Activated naive CD4-positive, alpha-beta T cell treated with anti-CD3 and anti-CD28 coated beads, Interleukin-2, amount 50 U/mL, for 16 hours (primary cell): ENCODE results near the gene ING1.
"Not testable (repeated sequence)": the region's sequence is repeated elsewhere in the genome, so short reads cannot be mapped to it uniquely, and the experiment has no call there.

ENCODE experiments used
- DNase-seq: peaks from one replicate; pipeline ENCODE4 v3.0.0-alpha.2; 2020

The ING1 gene

GRCh38 chr13:110696776-110697175 is 16.7 kb upstream of the ING1 start:
- DNase-seq = no peak

- no peak for DNase-seq
These were observed 15.7 kb upstream of the ING1 start for GRCh38 chr13:110697842-110698241.

GRCh38 chr13:110698689-110699088 is 14.8 kb upstream of the ING1 start:
- no peak for DNase-seq

GRCh38 chr13:110699148-110700145 is 14.1 kb upstream of the ING1 start:
- no peak for DNase-seq

GRCh38 chr13:110700186-110700585 is 13.3 kb upstream of the ING1 start:
- DNase-seq = no peak

GRCh38 chr13:110700641-110701040 is 12.9 kb upstream of the ING1 start:
- DNase-seq = no peak

GRCh38 chr13:110701061-110701460 is 12.4 kb upstream of the ING1 start:
- DNase-seq = not testable (repeated sequence)

- DNase-seq = no peak
These were observed 11.4 kb upstream of the ING1 start for GRCh38 chr13:110702089-110702488.

GRCh38 chr13:110702591-110703526 is 10.6 kb upstream of the ING1 start:
- no peak for DNase-seq

GRCh38 chr13:110705356-110705825 is 8.1 kb upstream of the ING1 start:
- DNase-seq = no peak

GRCh38 chr13:110705826-110706569 is 7.5 kb upstream of the ING1 start, which contains the start of gene CARS2:
TSS of gene CARS2 (minus strand) at chr13:110706116. CDS start at chr13:110706093, 23 bp downstream.
- peak; percentile 89 for DNase-seq

- no peak for DNase-seq
These were observed 6.7 kb upstream of the ING1 start for GRCh38 chr13:110706570-110707372.

- DNase-seq = peak; percentile 82
These were observed 1.2 kb upstream of the ING1 start for GRCh38 chr13:110712081-110712848.

GRCh38 chr13:110712849-110713641 is 455 bp upstream of the ING1 start:
- peak; percentile 98 for DNase-seq

- peak; percentile 74 for DNase-seq
These were observed 689 bp downstream of the ING1 start for GRCh38 chr13:110713981-110714796.

GRCh38 chr13:110714797-110715394 is 1.4 kb downstream of the ING1 start:
- DNase-seq = peak; percentile 50

- peak; percentile 96 for DNase-seq
These were observed 2.1 kb downstream of the ING1 start for GRCh38 chr13:110715395-110716246.

GRCh38 chr13:110716247-110716515 is 2.7 kb downstream of the ING1 start:
- no peak for DNase-seq
